ENCODE data around the gene OGFOD3. TPM values are rescaled to one million over a fixed set of nuclear protein-coding genes. Genes with fewer than 3 reads are reported as not detected.
A peak's percentile ranks its signal among the peaks of the same experiment; 100 is the strongest.

Gene OGFOD3
- total RNA-seq, 2 donors from 2014 or later = 15.8 to 16.5 TPM

- Mint-ChIP-seq H3K27ac (no peak overlapping the region), H3K4me1 (peaks cover 6% of the 10 kb centered on the region), H3K4me3 (no peak overlapping the region), H3K27me3 (peaks cover 9% of the 10 kb centered on the region), H3K36me3 (ENCODE audit: low read depth) (peaks cover 5% of the 10 kb centered on the region)
- H3K9me3 ChIP-seq (ENCODE audit: control insufficient read depth, low read length, poor library complexity, severe bottlenecking) = no peaks in the 10 kb centered on the region
- no peak for ATAC-seq
- DNase-seq = no peak
These were observed 27.4 kb downstream of the OGFOD3 start for GRCh38 chr17:82390860-82391435.

GRCh38 chr17:82390015-82390859, 28.1 kb downstream of the OGFOD3 start:
- peaks cover 2% of the 10 kb centered on the region for H3K36me3 Mint-ChIP-seq (ENCODE audit: low read depth)
- no peak overlapping the region for H3K4me3 Mint-ChIP-seq

GRCh38 chr17:82389379-82389778, 29.0 kb downstream of the OGFOD3 start:
- Mint-ChIP-seq H3K36me3 (ENCODE audit: low read depth) (peaks cover 2% of the 10 kb centered on the region), H3K27me3 (peaks cover 9% of the 10 kb centered on the region), H3K4me1 (peaks cover 6% of the 10 kb centered on the region), H3K27ac (no peak overlapping the region), H3K4me3 (no peak overlapping the region)
- no peak for DNase-seq
- H3K9me3 ChIP-seq (ENCODE audit: control insufficient read depth, low read length, poor library complexity, severe bottlenecking) = no peaks in the 10 kb centered on the region
- no peak for ATAC-seq

More at GRCh38 chr17:82390015-82390859, 28.1 kb downstream of the OGFOD3 start:
- DNase-seq (no peak), ATAC-seq (no peak)
- Mint-ChIP-seq H3K4me1 (peaks cover 6% of the 10 kb centered on the region), H3K27me3 (peaks cover 9% of the 10 kb centered on the region), H3K27ac (no peak overlapping the region)
- H3K9me3 ChIP-seq (ENCODE audit: control insufficient read depth, low read length, poor library complexity, severe bottlenecking) = no peaks in the 10 kb centered on the region

GRCh38 chr17:82388922-82389283, 29.5 kb downstream of the OGFOD3 start:
- no peak overlapping the region for H3K4me3 Mint-ChIP-seq
- no peaks in the 10 kb centered on the region for H3K9me3 ChIP-seq (ENCODE audit: control insufficient read depth, low read length, poor library complexity, severe bottlenecking)
- peaks cover 9% of the 10 kb centered on the region for H3K27me3 Mint-ChIP-seq
- H3K27ac Mint-ChIP-seq = no peak overlapping the region
- H3K4me1 Mint-ChIP-seq = peaks cover 6% of the 10 kb centered on the region
- no peak for DNase-seq
- no peak for ATAC-seq
- H3K36me3 Mint-ChIP-seq (ENCODE audit: low read depth) = peaks cover 2% of the 10 kb centered on the region

- Mint-ChIP-seq H3K4me1 (peaks cover 6% of the 10 kb centered on the region), H3K36me3 (ENCODE audit: low read depth) (peaks cover 2% of the 10 kb centered on the region)
These were observed 30.0 kb downstream of the OGFOD3 start for GRCh38 chr17:82388223-82388921.

GRCh38 chr17:82387705-82388106, 30.7 kb downstream of the OGFOD3 start:
- no peaks in the 10 kb centered on the region for H3K9me3 ChIP-seq (ENCODE audit: control insufficient read depth, low read length, poor library complexity, severe bottlenecking)
- Mint-ChIP-seq H3K4me3 (no peak overlapping the region), H3K27me3 (peaks cover 9% of the 10 kb centered on the region), H3K27ac (peak overlapping the region; percentile 67), H3K4me1 (peaks cover 6% of the 10 kb centered on the region), H3K36me3 (ENCODE audit: low read depth) (peaks cover 2% of the 10 kb centered on the region)
- DNase-seq = no peak
- ATAC-seq = no peak

More at GRCh38 chr17:82388223-82388921, 30.0 kb downstream of the OGFOD3 start:
- H3K9me3 ChIP-seq (ENCODE audit: control insufficient read depth, low read length, poor library complexity, severe bottlenecking) = no peaks in the 10 kb centered on the region
- ATAC-seq (no peak), DNase-seq (no peak)
- Mint-ChIP-seq H3K4me3 (no peak overlapping the region), H3K27me3 (peaks cover 9% of the 10 kb centered on the region), H3K27ac (peak overlapping the region; percentile 67)

GRCh38 chr17:82386881-82387704, 31.3 kb downstream of the OGFOD3 start:
- DNase-seq (no peak), ATAC-seq (no peak)
- Mint-ChIP-seq H3K4me1 (peaks cover 6% of the 10 kb centered on the region), H3K36me3 (ENCODE audit: low read depth) (peaks cover 2% of the 10 kb centered on the region), H3K27me3 (peaks cover 9% of the 10 kb centered on the region), H3K4me3 (no peak overlapping the region), H3K27ac (no peak overlapping the region)
- no peaks in the 10 kb centered on the region for H3K9me3 ChIP-seq (ENCODE audit: control insufficient read depth, low read length, poor library complexity, severe bottlenecking)

GRCh38 chr17:82386255-82386831, 32.0 kb downstream of the OGFOD3 start:
- Mint-ChIP-seq H3K27ac (no peak overlapping the region), H3K27me3 (peaks cover 12% of the 10 kb centered on the region), H3K4me1 (peaks cover 8% of the 10 kb centered on the region), H3K36me3 (ENCODE audit: low read depth) (peaks cover 2% of the 10 kb centered on the region), H3K4me3 (no peak overlapping the region)
- DNase-seq = no peak
- no peaks in the 10 kb centered on the region for H3K9me3 ChIP-seq (ENCODE audit: control insufficient read depth, low read length, poor library complexity, severe bottlenecking)
- no peak for ATAC-seq

GRCh38 chr17:82385559-82386254, 32.7 kb downstream of the OGFOD3 start:
- Mint-ChIP-seq H3K4me3 (no peak overlapping the region), H3K4me1 (peaks cover 12% of the 10 kb centered on the region), H3K27me3 (peaks cover 18% of the 10 kb centered on the region), H3K36me3 (ENCODE audit: low read depth) (peaks cover 4% of the 10 kb centered on the region), H3K27ac (no peak overlapping the region)
- ATAC-seq = no peak
- H3K9me3 ChIP-seq (ENCODE audit: control insufficient read depth, low read length, poor library complexity, severe bottlenecking) = no peaks in the 10 kb centered on the region
- no peak for DNase-seq

GRCh38 chr17:82384730-82385481, 33.5 kb downstream of the OGFOD3 start:
- Mint-ChIP-seq H3K27ac (no peak overlapping the region), H3K4me1 (peaks cover 14% of the 10 kb centered on the region), H3K36me3 (ENCODE audit: low read depth) (peaks cover 6% of the 10 kb centered on the region), H3K4me3 (no peak overlapping the region), H3K27me3 (peaks cover 26% of the 10 kb centered on the region)
- no peak for DNase-seq
- no peaks in the 10 kb centered on the region for H3K9me3 ChIP-seq (ENCODE audit: control insufficient read depth, low read length, poor library complexity, severe bottlenecking)
- no peak for ATAC-seq

- DNase-seq (no peak), ATAC-seq (no peak)
- H3K9me3 ChIP-seq (ENCODE audit: control insufficient read depth, low read length, poor library complexity, severe bottlenecking) = no peaks in the 10 kb centered on the region
- Mint-ChIP-seq H3K4me3 (no peak overlapping the region), H3K4me1 (peaks cover 17% of the 10 kb centered on the region), H3K27me3 (peaks cover 30% of the 10 kb centered on the region), H3K36me3 (ENCODE audit: low read depth) (peaks cover 8% of the 10 kb centered on the region), H3K27ac (no peak overlapping the region)
These were observed 34.2 kb downstream of the OGFOD3 start for GRCh38 chr17:82384051-82384729.
